OCI-LY1 (cell line): Measurements from ENCODE around the gene AFF2.

Source experiments
- H2AFZ ChIP-seq: fragments of 200-600 bp; sonication (generic), shearing (Covaris generic); 2 replicates; pipeline ENCODE4 v1.6.0; 2014; ENCODE audit warnings: antibody characterized with exemption, mild to moderate bottlenecking, low read length
- H3F3A ChIP-seq: fragments of 200-600 bp; sonication (generic), shearing (Covaris generic); 2 replicates; pipeline ENCODE4 v1.6.0; 2014; ENCODE audit warnings: mild to moderate bottlenecking, antibody characterized with exemption, low read length, moderate library complexity; ENCODE audit not compliant: insufficient read depth
- H3K27ac ChIP-seq: fragments of 200-600 bp; sonication (generic); 2 replicates; pipeline ENCODE4 v1.5.1; 2014; ENCODE audit warnings: low read length, mixed run types, mild to moderate bottlenecking, low read depth; ENCODE audit not compliant: poor library complexity, severe bottlenecking
- H3K27me3 ChIP-seq: fragments of 200-600 bp; sonication (generic); 2 replicates; pipeline ENCODE4 v1.6.0; 2014; ENCODE audit warnings: antibody characterized with exemption, mild to moderate bottlenecking, low read length, moderate library complexity; ENCODE audit not compliant: insufficient read depth
- H3K36me3 ChIP-seq: fragments of 200-600 bp; sonication (generic); 2 replicates; pipeline ENCODE4 v1.6.1; 2014; ENCODE audit warnings: mild to moderate bottlenecking, antibody characterized with exemption, low read length, moderate library complexity, mixed read lengths; ENCODE audit not compliant: insufficient read depth
- H3K4me1 ChIP-seq: fragments of 200-600 bp; sonication (generic); 2 replicates; pipeline ENCODE4 v1.5.1; 2014; ENCODE audit warnings: mild to moderate bottlenecking, low read length, moderate library complexity; ENCODE audit not compliant: insufficient read depth, severe bottlenecking
- H3K4me2 ChIP-seq: fragments of 200-600 bp; sonication (generic), shearing (Covaris generic); 2 replicates; pipeline ENCODE4 v1.6.1; 2014; ENCODE audit warnings: low read length
- H3K4me3 ChIP-seq: fragments of 200-600 bp; sonication (generic); 2 replicates; pipeline ENCODE4 v1.5.1; 2014; ENCODE audit warnings: low read length, low read depth, mild to moderate bottlenecking, mixed read lengths; ENCODE audit not compliant: poor library complexity, severe bottlenecking
- H3K79me2 ChIP-seq: fragments of 200-600 bp; shearing (Covaris generic); 2 replicates; pipeline ENCODE4 v1.6.1; 2016; ENCODE audit warnings: mixed run types, low read length, mixed read lengths; ENCODE audit not compliant: insufficient read depth
- H3K9ac ChIP-seq: fragments of 200-600 bp; sonication (generic), shearing (Covaris generic); 2 replicates; pipeline ENCODE4 v1.6.1; 2014; ENCODE audit warnings: mild to moderate bottlenecking, low read length, mixed read lengths
- H3K9me2 ChIP-seq: fragments of 200-600 bp; sonication (generic), shearing (Covaris generic); 2 replicates; pipeline ENCODE4 v1.6.1; 2014; ENCODE audit warnings: low read depth, mild to moderate bottlenecking, low read length, mixed read lengths
- H3K9me3 ChIP-seq: fragments of 200-600 bp; shearing (Covaris generic); 2 replicates; pipeline ENCODE4 v1.6.1; 2014; ENCODE audit warnings: low read length, mixed read lengths
- H4K20me1 ChIP-seq: fragments of 200-600 bp; sonication (generic), shearing (Covaris generic); 2 replicates; pipeline ENCODE4 v1.6.0; 2016; ENCODE audit warnings: mild to moderate bottlenecking, low read length; ENCODE audit not compliant: insufficient read depth
- EZH2 ChIP-seq: fragments of 200-600 bp; sonication (generic), shearing (Covaris generic); IDR thresholded peaks from 2 replicates; pipeline ENCODE4 v1.8.0; 2017; ENCODE audit warnings: borderline replicate concordance, mixed run types, mild to moderate bottlenecking, antibody characterized with exemption, low read length, moderate library complexity, mixed read lengths
- TF ChIP-seq, protein P1 (sequence below): fragments of 200-600 bp; sonication (generic), shearing (Covaris generic); IDR thresholded peaks from 2 replicates; pipeline ENCODE4 v1.5.1; 2017; ENCODE audit warnings: mild to moderate bottlenecking, antibody characterized with exemption, low read length, moderate library complexity, mixed read lengths

AFF2 gene

DNA sequence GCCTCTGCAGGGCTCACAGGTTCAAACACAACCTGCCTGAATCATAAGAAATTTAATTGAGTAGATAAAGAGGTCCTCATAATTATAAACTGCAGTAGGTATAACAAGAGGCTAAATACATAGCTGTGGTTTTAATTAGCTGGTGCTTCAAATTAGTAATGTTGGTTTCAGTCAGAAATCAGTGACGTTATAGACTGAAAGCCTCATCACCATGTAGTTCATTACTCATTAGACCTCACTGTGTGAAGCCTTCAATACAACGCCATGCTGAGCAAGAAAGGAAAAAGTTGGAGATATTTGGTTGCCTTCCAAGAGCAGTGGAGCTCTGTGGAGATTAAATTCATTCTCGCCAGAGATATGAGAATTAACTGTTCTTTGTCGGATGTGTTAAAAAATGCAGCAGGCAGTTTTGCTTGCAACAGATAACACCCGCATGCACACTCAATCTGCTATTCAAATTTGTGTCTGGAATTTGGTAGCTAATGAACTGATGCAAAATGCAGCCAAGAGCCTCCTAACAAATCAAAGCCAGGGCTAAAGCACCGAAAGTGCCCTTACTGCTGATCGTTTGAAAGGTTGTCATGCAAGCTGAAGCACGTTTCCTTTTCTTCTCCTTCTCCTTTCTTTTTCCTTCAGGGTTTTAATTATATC, 148.9 kb downstream of the AFF2 start:
- no peaks in the 10 kb centered on the region for H3K27me3 ChIP-seq
- H3K4me3 ChIP-seq = no peak overlapping the region
- TF ChIP-seq EZH2 = no peak
- TF ChIP-seq, protein P1, sequence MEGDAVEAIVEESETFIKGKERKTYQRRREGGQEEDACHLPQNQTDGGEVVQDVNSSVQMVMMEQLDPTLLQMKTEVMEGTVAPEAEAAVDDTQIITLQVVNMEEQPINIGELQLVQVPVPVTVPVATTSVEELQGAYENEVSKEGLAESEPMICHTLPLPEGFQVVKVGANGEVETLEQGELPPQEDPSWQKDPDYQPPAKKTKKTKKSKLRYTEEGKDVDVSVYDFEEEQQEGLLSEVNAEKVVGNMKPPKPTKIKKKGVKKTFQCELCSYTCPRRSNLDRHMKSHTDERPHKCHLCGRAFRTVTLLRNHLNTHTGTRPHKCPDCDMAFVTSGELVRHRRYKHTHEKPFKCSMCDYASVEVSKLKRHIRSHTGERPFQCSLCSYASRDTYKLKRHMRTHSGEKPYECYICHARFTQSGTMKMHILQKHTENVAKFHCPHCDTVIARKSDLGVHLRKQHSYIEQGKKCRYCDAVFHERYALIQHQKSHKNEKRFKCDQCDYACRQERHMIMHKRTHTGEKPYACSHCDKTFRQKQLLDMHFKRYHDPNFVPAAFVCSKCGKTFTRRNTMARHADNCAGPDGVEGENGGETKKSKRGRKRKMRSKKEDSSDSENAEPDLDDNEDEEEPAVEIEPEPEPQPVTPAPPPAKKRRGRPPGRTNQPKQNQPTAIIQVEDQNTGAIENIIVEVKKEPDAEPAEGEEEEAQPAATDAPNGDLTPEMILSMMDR = no peak
- H3K4me1 ChIP-seq = peaks cover 47% of the 10 kb centered on the region
- peak overlapping the region; percentile 46 for H3K4me2 ChIP-seq
- no peaks in the 10 kb centered on the region for H3K9me2 ChIP-seq
- H2AFZ ChIP-seq = no peak overlapping the region
- no peaks in the 10 kb centered on the region for H3K9me3 ChIP-seq
- H3F3A ChIP-seq = no peaks in the 10 kb centered on the region
- no peaks in the 10 kb centered on the region for H4K20me1 ChIP-seq
- no peak overlapping the region for H3K9ac ChIP-seq
- H3K27ac ChIP-seq = peak overlapping the region; percentile 46
- H3K36me3 ChIP-seq = 0 out of 2 replicates have a peak, but pooled peaks cover 4% of the 10 kb centered on the region
- peaks cover 7% of the 10 kb centered on the region; the same call in 1 of the 2 replicates for H3K79me2 ChIP-seq

DNA sequence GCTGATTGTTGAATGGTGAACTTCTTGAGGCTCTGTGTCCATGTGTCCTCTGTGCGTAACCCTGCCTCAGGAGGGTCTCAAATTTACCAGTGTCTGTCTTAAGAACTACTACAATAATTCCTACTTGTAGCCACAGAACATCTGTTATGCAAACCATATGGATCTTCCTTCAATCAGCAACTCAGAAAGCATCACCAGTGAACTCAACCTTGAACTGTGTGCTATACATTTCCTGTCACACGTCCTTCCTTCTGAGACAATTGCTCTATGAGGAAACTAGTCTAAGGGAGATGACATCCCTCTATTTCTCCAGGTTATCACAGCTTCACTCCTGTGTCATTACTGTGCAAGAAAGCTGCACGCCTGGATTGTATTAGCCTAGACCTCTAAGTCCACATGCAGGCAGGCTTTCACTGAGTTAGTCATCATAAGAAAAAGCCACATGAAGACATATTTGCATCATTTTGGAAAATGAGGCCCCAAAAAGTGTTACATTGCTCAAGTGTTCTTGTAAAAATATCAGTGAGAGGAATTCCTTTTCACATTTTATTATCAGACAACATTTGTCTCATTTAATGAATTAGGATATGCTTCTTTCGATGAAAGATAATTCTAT, 157.8 kb downstream of the AFF2 start:
- H3K9ac ChIP-seq = no peak overlapping the region
- no peaks in the 10 kb centered on the region for H3K9me2 ChIP-seq
- TF ChIP-seq, protein P1 = no peak
- TF ChIP-seq EZH2 = no peak
- H3K4me1 ChIP-seq = peaks cover 20% of the 10 kb centered on the region
- H4K20me1 ChIP-seq = no peaks in the 10 kb centered on the region
- peaks cover 42% of the 10 kb centered on the region for H3K36me3 ChIP-seq
- H3K4me3 ChIP-seq = no peak overlapping the region
- no peak overlapping the region for H3K4me2 ChIP-seq
- H3K9me3 ChIP-seq = no peaks in the 10 kb centered on the region
- H3K27me3 ChIP-seq = no peaks in the 10 kb centered on the region
- peak overlapping the region; percentile 65 for H3K27ac ChIP-seq
- H2AFZ ChIP-seq = no peak overlapping the region
- no peaks in the 10 kb centered on the region for H3F3A ChIP-seq
- no peaks in the 10 kb centered on the region for H3K79me2 ChIP-seq

DNA sequence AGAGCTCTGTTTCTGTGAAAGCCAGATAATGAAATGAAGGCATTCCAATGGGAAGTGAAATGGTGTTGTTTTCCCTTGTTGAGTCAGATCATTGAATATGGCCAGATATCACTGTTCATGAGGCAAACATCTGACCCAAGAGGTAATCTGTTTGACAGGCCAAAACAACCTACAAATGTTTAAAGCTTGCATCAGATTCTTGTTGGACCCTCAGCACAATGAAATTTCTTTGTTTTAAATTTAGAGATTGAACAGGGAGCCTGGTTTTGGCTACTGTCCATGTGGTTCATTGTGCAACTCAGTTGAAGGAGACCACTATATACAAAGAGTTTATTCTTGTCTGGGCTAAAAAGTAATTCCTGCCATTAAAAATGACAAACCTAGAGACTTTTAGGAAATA, 159.1 kb downstream of the AFF2 start:
- Histone ChIP-seq H3K4me3 (no peak overlapping the region), H3K27me3 (no peaks in the 10 kb centered on the region), H3K9ac (no peak overlapping the region), H3K9me2 (no peaks in the 10 kb centered on the region), H3K79me2 (no peaks in the 10 kb centered on the region), H3K27ac (no peak overlapping the region), H4K20me1 (no peaks in the 10 kb centered on the region), H3K36me3 (peaks cover 53% of the 10 kb centered on the region), H3K4me2 (no peak overlapping the region), H3K9me3 (no peaks in the 10 kb centered on the region), H2AFZ (no peak overlapping the region), H3K4me1 (peaks cover 20% of the 10 kb centered on the region), H3F3A (no peaks in the 10 kb centered on the region)
- no peak for TF ChIP-seq EZH2
- TF ChIP-seq, protein P1 = no peak
